Non-pigmented ciliary epithelial cell (primary cell): ENCODE results near the gene FERMT3.
A peak's percentile ranks its signal among the peaks of the same experiment; 100 is the strongest.
"Not testable (repeated sequence)": the region's sequence is repeated elsewhere in the genome, so short reads cannot be mapped to it uniquely, and the experiment has no call there.

Source experiments
- DNase-seq: peaks from one replicate; pipeline ENCODE4 v3.0.0-alpha.2; 2010; ENCODE audit warnings: low read depth

The FERMT3 gene

DNA sequence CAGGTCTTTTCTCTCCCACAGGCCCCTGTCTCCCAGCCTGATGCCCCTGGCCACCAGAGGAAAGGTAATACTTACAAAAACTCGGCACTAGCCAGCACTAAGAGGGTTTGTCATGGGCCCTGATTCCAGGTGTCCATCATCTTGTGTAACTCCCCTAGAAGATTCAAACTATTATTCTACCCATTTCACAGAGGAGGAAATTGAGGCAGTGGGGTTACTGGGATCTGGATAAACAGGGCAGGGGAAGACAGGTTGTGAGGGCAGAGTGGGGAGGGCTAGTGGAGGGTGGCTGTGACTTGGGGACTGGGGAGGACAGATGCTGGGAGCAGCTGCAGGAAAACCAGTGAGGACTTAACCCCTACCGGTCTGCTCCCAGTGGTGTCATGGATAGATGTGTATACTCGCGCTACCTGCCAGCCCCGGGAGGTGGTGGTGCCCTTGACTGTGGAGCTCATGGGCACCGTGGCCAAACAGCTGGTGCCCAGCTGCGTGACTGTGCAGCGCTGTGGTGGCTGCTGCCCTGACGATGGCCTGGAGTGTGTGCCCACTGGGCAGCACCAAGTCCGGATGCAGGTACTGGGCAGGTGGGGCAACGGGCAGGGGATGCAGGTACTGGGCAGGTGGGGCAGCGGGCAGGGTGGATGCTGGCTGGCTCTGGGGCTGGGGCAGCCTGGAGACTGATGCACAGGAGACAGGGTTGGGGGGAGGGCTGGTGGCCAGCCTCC, 29.1 kb downstream of the FERMT3 start:
- no peak for DNase-seq

DNA sequence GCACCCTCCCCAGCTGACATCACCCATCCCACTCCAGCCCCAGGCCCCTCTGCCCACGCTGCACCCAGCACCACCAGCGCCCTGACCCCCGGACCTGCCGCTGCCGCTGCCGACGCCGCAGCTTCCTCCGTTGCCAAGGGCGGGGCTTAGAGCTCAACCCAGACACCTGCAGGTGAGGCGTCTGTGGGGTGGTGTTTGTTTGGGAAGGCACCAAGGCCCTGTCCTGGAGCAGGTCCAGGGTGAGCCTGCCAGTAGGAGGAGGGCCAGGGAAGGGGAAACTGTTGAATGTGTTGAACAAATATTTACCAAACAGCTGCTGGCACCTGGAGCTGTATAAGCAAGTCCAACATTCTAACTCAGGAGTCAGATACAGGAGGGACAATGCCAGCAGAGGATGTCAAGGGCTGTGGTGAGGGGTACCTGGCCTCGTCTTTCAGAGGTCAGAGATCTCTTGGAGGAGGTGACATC, 31.0 kb downstream of the FERMT3 start:
- no peak for DNase-seq

DNA sequence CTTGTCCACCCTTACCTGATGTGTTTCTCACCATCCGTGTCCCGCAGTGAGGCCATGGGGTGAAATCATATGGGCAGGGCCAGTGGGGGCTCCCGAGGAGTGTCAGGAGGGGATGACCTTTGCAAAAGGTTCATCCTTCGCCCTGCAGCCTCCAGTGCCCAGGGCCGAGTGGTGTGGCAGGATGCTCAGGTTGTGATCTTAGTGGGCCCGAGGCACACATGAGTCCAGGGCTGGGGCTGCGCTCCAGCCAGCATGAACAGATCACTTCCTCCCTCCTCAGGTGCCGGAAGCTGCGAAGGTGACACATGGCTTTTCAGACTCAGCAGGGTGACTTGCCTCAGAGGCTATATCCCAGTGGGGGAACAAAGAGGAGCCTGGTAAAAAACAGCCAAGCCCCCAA, 31.6 kb downstream of the FERMT3 start:
- no peak for DNase-seq

DNA sequence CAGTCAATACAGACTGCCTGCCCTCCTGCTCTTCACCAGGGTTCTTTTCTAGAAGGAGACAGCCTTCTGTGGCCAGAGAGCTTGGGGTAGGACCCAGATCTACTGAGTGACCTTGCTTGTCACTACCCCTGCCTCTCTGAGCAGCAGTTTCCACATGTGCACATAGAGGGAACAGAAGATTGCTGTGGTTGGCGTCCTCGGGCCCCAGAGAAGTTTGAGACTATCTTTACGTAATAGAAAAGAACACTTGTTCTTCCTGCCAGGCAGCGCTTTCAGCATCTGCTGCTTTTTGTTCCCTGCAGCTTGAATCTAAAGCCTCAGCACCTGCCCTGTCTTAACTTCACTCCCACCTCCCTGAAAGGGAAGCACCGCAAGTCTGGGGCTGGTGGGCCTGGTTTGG, 32.5 kb downstream of the FERMT3 start:
- no peak for DNase-seq

DNA sequence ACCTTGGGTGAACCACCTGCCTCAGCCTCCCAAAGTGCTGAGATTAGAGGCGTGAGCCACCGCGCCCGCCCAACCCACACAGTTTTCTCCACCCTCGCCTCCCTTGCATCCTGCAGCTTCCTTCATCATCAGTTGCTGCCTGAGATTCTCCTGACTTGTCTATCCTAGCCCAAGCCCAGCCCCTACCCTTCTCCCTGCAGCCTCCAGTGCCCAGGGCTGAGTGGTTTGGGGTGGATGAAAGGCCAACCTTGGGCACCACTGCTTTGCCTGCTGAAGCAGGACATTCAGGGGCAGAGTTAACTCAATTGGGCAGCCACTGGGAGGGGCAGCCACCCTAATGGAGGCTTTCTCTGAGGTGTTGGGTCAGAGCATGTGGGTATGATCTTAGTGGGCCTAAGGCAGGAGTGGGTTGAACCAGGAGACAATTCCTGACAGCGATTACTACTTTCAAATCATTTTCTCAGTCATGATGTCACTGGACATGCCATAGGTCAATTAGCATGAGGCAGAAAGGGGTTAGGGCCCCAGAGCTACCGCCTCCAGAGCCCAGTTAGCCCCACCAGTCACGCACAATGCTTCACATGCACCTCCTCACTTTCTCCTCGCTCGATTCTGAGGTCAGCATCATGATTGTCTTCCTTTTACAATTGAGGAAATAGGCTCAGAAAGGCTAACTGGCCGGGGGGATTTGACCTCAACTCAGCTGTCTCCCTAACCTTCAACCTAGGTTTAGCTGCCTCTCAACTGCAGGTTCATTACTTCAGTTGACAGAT, 33.3 kb downstream of the FERMT3 start:
- no peak for DNase-seq

DNA sequence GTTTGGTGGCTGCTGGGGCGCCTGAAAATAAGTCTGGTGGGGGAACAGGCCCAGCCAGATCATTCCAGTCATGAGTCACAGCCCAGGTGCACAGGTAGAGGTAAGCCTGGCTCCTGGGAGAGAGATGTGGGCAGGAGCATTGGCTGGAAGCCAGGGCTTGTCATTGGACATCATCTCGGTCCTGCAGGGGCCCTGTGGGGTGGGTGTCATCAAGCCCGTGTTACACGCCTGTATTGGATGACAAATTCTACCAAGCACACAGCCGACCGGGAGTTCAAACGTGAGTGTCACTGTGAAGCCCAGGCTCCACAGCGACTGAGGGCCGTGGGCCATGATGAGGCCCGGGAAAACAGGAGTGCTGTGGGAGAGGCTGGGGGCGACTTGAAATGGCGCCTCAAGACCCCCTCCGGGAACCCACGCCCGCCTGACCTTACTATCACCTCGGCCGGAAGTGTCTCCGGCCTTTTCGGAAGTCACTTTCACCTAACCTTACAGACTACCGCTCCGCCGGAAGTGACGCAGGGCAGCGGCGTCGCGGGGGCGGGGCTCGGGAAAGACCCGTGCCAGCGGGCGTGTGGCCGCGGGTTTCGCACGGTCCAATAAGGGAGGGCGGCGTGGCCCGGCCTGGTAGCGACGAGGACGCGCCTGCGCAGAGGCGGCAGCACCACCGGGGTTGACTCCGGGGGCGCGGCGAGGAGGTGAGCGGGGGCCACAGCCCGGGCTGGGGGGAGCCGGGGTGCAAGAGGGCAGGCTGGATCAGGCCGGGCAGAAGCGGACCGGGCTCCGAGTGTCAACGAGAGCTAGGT, 34.1 kb downstream of the FERMT3 start, which contains the start of gene FKBP2:
Gene FKBP2, plus strand, starts transcription at position 661 of the 806 bp plus-strand sequence. CDS start 1,293 bp downstream, outside the sequence.
- DNase-seq, result peak; percentile 63

DNA sequence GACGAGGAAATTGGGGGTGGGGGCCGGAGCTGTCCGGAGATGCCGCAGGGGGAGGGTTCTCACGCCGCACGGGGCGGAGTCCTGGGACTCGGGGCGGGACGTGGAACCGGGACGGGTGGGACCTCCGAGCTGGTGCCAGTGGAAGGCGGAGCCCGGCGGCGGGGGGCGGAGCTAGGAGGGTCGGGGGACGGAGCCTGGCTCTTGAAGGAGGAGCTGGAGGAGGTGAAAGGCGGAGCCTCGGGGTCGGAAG, 34.6 kb downstream of the FERMT3 start:
- peak; percentile 97 for DNase-seq

DNA sequence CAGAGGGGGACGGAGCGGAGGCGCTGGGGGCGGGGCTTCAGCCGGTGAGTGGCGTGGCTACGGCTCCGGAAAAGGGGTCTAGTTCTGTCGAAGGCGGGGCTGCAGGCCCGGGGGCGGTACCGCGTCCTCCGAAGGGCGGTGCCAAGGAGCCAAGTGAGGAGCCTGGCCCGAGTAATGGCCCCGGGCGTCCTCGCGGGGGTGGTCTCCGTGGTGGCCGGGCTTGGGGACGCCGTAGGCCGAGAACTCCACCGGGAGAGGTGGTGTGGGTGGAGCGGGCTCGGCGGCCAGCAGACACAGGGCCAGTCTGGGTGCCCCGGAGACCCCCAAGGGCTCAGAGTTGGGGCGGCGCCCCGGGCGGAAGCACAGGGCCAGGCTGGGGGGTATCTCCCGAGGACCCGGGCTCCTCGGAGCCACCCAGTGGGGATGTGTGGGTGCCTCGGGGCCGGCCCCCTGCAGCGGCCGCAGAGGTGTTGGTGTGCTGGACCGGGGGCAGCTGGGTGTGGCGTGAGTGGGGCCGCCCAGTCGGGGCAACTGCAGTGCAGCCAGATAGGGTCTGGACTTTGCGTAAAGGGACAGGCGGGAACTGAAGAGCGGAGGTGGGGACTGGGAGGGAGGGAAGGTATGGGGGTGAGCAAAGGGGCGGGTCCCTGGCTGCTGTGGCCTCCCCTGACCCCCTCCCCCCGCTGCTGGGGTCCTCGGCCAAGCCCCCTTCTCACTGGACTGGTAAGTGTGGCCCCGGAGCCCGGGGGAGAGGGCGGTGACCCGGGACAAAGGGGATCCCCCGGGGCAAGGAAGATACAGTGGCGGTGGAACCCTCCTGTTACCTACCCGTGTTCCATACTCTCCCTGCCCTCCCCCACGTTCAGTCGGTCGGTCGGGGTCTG, 35.2 kb downstream of the FERMT3 start:
- no peak for DNase-seq

DNA sequence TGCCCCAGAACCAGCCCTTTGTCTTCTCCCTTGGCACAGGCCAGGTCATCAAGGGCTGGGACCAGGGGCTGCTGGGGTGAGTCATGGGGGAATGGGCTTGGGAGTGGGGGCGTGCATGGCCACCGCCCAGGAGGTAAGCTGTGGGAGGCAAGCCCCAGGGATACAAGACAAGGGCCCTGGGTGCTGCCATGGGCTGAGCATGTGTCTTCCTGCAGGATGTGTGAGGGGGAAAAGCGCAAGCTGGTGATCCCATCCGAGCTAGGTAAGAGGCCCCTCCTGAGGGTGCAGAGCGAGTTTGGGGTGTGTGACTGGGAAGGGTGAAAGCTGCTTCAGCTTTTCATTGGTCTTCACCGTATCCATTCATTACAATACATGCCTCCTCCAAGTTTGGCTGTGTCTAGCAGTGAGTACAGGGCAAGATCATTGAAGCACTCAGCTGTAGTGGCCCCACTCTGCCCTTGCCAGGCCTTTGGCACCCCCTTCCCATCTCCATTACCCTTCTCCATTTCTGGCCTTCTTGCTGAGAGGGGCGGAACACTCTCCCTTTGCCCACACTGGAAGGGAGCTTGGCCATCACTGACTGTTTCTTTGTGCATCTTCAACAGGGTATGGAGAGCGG, 36.8 kb downstream of the FERMT3 start:
- DNase-seq, result no peak

DNA sequence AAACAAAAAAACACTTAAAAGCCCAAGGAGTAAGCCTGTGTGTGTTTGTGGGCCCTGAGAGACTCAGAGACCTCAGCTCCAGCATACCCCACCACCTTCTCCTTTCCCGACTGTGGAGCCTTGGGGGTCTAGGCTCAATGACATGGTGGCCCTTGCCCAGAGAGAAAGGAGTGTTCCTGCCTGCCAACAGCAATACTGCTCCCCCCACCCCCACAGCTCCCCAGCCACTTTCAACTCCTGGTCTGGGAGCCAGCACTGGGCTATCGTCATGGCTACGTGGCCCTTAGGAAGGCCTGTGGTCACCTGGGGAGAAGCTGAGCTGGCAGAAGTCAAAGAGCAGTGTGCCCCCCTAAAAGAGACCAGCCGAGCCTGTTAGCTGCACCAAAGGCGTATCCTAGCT, 37.6 kb downstream of the FERMT3 start:
- no peak for DNase-seq

DNA sequence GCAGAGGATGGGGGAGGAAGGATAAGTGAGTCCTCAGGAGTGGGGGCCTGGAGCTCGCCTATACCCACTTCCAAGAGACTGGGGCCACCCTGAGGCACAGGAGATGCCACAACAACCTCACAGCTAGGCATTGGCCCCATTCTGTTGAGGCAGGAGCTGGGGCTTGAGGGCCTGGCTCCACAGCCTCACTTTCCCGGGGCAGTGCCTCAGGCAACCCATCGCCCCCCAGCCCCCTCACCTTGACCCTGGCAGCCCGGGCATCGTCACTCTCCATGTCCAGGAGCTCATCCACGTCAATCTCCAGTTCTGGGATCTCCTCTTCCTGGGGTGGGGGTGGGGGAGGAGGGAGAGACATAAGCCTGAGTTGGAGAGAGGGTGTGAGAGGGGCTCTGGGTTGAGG, 38.4 kb downstream of the FERMT3 start:
- no peak for DNase-seq

DNA sequence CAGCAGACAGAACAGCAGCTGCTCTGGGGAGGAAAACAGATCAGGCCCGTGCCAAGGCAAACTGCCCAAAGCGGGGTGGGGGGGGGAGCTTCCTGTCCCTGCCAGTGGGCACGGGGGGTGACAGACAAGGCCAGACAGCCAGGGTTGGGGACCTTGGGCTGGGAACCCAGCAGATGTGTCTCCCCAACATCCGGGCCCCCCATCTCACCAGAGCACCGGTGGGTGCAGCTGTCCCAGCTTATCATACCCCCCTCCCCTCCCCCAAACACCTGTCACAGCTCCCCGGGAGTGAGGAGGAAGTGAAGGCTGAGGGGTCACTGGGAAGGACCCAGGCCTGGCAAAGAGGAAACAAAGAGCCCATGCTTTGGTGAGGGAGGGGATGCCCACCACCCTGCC, 38.9 kb downstream of the FERMT3 start:
- DNase-seq, result no peak

DNA sequence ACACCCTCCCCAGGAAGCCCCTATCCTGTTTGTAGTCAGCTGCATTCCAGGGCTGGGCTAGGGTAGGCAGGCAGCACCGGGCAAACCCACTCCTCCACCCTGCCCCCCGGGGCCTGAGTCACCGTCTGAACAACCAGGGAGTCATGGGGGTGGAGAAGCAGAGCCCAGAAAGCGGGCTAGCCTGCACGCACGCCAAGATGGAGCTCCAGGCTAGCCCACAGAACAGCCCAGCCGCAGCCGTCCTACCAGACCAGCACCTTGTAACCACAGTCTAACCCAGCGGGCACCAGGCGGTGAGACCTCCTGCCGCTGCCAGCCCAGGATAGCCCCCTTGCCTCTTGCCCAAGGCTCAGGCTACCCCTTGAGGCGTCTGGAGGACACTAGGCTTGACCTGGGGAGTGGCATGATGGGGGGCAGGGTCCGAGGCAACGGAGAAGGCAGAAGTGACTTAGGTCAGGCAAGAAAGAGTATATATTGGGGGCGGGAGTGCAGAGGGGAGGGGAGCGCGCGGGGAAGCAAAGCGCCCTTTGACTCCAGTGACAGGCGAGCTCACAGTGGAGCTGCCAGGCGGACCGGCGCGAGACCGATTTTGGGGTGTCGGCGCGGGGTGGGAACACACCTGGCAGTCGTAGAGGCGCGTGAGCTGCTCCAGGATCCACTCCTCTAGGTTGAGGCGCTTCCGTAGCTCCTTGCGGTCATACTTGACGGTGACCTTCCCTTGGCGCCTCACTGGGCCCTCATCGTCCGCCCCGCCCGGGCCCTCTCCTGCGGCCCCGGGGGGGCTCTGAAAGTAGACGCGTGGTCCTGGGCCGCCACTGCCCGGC, 39.5 kb downstream of the FERMT3 start:
- peak; percentile 54 for DNase-seq

DNA sequence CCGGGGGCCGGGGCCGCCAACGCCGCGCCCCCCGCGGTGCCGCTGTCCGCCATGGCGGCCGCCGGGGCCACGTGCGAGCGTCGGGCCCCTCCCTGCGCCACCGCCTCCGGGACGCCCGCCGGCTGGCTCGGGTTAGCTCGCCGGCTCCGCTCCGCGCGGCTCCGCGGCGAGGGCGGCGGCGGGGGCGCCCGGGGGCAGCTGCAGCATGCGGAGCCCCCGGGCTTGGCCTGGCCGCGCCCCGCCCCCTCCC, 40.0 kb downstream of the FERMT3 start:
- DNase-seq, result not testable (repeated sequence)

DNA sequence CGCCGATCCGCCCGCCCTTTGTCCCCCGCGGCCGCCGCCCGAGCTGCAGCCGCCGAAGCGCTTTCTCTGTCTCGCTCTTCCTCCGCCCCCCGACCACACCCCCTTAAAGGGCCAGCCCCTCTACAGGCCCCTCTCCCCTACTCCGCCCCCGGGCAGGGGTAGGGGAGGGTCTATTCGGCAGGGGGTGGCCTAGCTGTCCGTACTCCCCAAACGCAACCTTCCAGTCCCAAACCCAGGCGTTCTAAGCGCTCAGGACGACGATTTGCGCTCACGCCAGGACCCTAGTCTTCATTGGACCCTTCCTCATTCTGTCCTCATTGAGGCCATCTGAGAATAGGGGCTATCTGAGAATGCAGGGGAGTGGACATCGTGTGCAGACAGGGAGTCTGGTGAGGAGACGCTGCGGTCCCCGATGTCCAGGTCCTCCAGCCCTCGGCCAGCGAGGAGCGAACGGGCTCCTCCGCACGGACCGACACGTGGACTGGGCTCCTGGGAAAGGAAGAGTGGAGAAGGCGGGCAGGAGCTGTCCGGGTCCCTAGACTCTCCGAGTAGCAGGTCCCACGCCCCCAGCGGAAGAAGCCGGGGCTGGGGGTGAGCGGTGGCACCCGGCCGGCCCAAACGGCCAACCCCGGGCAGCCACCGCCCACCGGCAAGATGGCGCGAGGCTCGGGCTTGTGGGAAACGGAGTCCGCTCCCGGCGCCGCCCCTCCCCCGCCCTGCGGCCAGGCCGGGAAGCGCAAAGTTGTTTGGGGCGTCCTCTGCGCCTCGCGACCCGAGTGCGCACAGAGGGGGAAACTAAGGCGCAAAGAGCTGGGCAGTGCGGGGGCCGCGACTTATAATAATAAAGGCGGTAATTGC, 40.6 kb downstream of the FERMT3 start, which contains the start of gene PPP1R14B:
Gene PPP1R14B, minus strand, starts transcription at position 73 of the 858 bp plus-strand sequence. CDS start 270 bp downstream, outside the sequence.
- DNase-seq, result peak; percentile 37

DNA sequence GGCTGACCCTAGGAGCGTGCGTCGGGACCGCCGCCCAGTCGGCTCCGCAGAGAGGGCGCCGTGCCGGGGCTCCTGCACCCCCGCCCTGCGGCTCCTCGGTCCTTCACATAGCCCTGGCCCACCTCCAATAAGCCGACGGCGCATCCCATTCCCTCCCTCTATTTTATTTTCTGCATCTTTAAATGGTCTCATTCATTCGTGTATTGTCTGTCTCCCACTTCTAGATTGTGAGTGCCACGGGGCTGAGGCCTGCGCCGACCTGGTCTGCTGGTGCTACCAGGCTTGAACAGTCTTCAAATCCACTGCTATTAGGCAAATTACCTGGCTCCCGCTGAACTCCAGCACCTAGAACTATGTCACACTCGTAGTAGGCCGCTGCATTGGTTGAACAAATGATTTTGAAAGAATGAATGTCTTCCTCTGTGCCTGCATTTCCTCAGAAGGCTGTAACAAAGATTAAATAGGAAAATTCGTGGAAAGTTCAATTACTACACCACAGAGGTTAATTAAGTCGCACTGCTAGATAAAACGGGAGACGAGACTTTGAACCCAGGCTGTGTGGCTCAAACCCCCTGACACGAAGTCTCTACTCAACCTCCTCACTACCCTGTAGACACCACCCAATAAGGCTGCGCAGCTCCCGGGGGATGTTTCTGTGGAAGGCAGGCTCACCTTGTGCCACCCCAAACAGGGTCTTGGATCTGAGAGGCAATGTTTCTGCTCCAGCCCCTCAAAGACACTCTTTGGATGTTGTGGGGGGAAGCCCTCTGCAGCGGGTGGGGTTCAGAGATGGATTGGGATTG, 41.4 kb downstream of the FERMT3 start:
- no peak for DNase-seq

DNA sequence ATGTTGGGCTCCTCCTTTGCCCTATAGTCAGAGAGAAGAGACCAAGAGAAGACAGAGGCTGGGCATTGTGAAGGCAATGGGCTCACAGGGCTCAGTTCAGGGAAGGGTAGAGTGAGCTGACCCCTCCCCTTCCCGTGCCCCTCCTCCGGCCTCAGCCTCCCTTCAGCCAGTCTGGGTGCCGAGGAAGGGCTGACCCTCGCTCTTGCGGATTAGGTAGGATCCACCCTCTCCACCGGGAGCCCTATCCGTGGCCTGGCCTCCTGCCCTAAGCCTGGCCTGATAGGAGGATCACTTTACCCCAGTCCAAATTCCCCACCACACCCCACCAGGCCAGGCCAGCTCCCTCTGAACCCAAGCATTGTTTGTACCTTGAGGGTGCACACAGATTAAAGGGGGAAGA, 42.1 kb downstream of the FERMT3 start:
- DNase-seq, result no peak

DNA sequence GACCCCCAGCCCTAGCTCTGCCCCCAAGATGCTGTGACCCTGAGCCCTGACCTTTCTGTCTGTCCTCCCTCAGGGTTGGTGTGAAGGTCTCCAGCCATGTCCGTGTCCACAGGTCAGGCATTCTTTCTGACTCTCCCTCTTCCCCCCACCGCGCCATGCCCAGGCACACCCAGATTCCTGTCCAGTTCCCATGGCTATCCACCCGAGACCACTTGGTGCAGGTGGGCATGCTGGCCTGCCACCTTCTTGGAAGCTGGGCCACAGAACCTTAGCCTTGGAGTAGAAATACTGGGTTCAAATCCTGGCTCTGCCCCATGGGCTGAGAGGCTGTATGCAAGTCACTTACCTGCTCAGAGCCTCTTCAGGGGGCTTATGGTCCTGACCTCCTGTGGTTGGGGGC, 42.5 kb downstream of the FERMT3 start:
- no peak for DNase-seq
